ENCODE measurements around the gene MRPL14.
A peak's percentile ranks its signal among the peaks of the same experiment; 100 is the strongest.

The MRPL14 gene

DNA sequence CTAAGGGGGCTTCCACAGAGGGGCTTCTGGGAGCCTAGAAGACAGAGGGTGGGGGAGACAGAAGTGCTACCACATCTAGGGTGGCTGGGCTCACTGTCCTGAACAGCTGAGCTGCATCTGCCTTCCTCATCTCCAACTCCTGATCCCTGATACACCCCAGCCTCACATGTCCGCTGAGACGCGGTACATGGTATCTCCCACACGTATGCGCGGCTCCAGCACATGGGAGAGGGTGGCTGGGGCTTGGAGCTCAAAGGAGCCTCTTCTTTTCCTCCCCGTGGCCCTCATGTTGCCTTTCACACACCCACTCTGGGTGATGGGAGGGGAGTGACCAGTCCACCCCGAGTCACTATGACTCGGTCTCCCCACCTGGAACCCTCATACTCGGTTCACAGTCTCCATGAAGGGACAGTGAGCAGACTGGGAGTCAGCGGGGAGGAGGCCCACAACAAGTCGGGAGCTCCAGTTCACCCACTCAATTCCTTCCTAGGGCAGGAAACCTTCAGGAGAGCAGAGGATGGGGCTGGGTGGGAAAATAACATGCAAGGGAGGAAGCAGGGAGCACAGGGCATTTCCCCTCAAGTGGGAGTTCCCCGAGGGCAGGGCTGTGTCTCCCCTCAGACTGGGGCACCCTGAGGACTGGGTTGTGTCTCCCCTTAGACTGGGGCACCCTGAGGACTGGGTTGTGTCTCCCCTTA is 61.7 kb downstream of the MRPL14 start:
- H3K4me2 ChIP-seq (ENCODE audit: low read length): no peak overlapping the region
- H3K4me3 ChIP-seq (ENCODE audit: low read length): no peak overlapping the region
- H3K9me3 ChIP-seq (replicated peaks; ENCODE audit: low read length): no peaks in the 10 kb centered on the region
- H3K9ac ChIP-seq (ENCODE audit: low read depth, low read length): peak overlapping the region; percentile 7
- no peaks in the 10 kb centered on the region for H3K36me3 ChIP-seq (ENCODE audit: insufficient read depth, low read length)
- H3K27me3 ChIP-seq (ENCODE audit: control insufficient read depth, insufficient read depth, low read length): no peaks in the 10 kb centered on the region
- H3K4me1 ChIP-seq (ENCODE audit: control insufficient read depth, insufficient read depth, low read length): peaks cover 46% of the 10 kb centered on the region

DNA sequence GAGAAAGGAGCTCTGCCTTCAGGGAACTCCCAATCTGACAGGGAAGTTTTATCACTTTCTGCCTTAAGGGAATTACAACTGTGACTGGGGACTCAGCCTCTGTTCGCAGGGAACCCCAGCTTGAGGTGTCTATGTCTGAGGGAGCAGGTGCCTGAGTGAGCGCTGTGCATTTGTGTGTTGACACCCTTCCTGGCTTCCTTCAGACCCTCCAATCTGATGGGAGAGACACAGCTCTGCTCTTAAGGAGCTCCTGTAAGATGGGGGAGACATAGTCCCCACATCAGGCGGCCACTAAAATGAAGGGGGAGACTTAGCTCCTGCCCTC is 62.3 kb downstream of the MRPL14 start:
- H3K9ac ChIP-seq (ENCODE audit: low read depth, low read length): peak overlapping the region; percentile 7
- peaks cover 47% of the 10 kb centered on the region for H3K4me1 ChIP-seq (ENCODE audit: control insufficient read depth, insufficient read depth, low read length)
- H3K36me3 ChIP-seq (ENCODE audit: insufficient read depth, low read length): no peaks in the 10 kb centered on the region
- H3K27me3 ChIP-seq (ENCODE audit: control insufficient read depth, insufficient read depth, low read length): no peaks in the 10 kb centered on the region
- no peak overlapping the region for H3K4me2 ChIP-seq (ENCODE audit: low read length)
- H3K4me3 ChIP-seq (ENCODE audit: low read length): no peak overlapping the region
- no peaks in the 10 kb centered on the region for H3K9me3 ChIP-seq (replicated peaks; ENCODE audit: low read length)

DNA sequence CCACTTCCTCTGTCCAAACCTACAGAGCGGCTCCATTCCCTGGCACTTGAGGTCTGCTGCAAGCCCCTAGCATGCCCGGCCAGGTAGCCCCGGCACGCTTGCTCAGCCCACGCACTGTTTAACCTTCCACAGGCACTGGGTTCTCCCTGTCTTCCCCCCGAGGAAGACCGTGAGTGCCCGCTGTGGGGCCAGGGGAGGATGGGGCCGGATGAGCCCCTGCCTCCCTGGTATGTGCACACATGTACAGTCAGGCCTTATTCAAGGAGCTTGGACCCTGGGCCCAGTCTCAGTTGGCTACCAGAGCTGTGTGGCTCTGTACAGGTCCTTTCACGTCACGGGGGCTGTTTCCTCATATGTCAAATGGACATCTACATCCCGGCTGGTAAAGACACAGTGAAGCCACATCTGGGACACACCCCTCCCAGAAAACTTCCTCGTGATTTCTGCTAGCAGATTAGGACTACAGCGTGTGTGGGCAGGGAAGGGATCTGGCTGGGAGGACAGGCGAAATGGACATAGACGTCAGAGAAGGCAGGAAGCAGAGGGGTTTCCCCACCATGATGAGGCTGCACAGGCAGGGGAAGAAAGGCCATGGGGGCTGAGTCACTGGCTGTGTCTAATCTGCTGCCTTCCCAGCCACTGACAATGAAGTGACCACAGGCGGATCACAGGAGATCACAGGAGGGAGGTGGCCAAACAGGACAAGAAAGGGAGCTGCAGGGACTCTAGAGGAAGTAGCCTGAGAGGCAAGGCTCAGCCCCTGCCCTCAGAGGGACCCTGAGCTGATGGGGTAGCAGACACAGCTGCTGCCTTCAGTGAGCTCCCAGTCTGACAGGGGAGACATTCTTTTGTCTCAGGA is 62.9 kb downstream of the MRPL14 start:
- H3K4me2 ChIP-seq (ENCODE audit: low read length): no peak overlapping the region
- no peaks in the 10 kb centered on the region for H3K9me3 ChIP-seq (replicated peaks; ENCODE audit: low read length)
- no peaks in the 10 kb centered on the region for H3K27me3 ChIP-seq (ENCODE audit: control insufficient read depth, insufficient read depth, low read length)
- peak overlapping the region; percentile 25 for H3K9ac ChIP-seq (ENCODE audit: low read depth, low read length)
- no peak overlapping the region for H3K4me3 ChIP-seq (ENCODE audit: low read length)
- peaks cover 52% of the 10 kb centered on the region for H3K4me1 ChIP-seq (ENCODE audit: control insufficient read depth, insufficient read depth, low read length)
- H3K36me3 ChIP-seq (ENCODE audit: insufficient read depth, low read length): no peaks in the 10 kb centered on the region

DNA sequence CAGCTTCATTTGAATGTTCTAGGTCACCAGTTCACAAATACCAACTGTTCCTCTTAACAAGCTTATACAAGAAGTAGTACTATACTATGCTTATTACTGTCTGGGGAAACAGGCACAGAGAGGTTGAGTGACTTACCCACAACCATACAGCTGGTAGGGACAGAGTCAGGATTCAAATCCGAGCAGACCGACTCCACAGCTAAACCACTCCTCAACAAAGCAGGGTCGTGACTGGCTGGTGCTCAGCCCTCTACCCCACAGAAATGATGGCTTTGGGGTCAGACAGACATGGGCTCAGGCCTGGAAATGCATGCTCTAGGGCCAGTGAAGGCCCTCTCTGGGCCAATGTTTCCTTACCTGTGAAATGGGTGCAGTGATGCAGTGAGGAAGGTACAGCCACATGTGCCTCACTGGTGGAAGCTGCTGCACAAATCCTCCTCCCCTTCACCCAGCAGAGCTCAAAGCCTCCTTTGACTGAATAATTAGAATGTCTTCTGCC is 63.6 kb downstream of the MRPL14 start:
- no peak overlapping the region for H3K9ac ChIP-seq (ENCODE audit: low read depth, low read length)
- H3K27me3 ChIP-seq (ENCODE audit: control insufficient read depth, insufficient read depth, low read length): no peaks in the 10 kb centered on the region

More for the DNA sequence above, 63.6 kb downstream of the MRPL14 start:
- Histone ChIP-seq H3K36me3 (ENCODE audit: insufficient read depth, low read length) (no peaks in the 10 kb centered on the region), H3K4me3 (ENCODE audit: low read length) (no peak overlapping the region), H3K4me2 (ENCODE audit: low read length) (no peak overlapping the region), H3K9me3 (replicated peaks; ENCODE audit: low read length) (no peaks in the 10 kb centered on the region), H3K4me1 (ENCODE audit: control insufficient read depth, insufficient read depth, low read length) (peaks cover 60% of the 10 kb centered on the region)
